CD4-positive, CD25-positive, alpha-beta regulatory T cell (primary cell): Measurements from ENCODE around the gene MAPKAPK2. TPM values are rescaled to one million over a fixed set of nuclear protein-coding genes. Genes with fewer than 3 reads are reported as not detected.

ENCODE experiments used
- ATAC-seq, 2 donors: fragments of 150-1000 bp; cut with Tn5 transposase; one replicate each; pipeline ENCODE4 v1.10.0; 2021; ENCODE audit warnings: low read depth in 2 of 2, moderate number of reproducible peaks in 2 of 2, moderate library complexity in 1 of 2
- DNase-seq, 3 donors: peaks; one replicate each; pipeline versions ENCODE4 v3.0.0 to v3.0.0-alpha.2; 2012 to 2022; ENCODE audit warnings: mixed read lengths in 1 of 3
- H3K27ac ChIP-seq: one replicate; pipeline ENCODE4 v1.7.0; 2013; ENCODE audit warnings: mild to moderate bottlenecking, low read length; ENCODE audit not compliant: insufficient read depth, poor library complexity, severe bottlenecking
- H3K27me3 ChIP-seq: one replicate; pipeline ENCODE4 v1.7.0; 2013; ENCODE audit warnings: low read length; ENCODE audit not compliant: control insufficient read depth, insufficient read depth
- H3K36me3 ChIP-seq: one replicate; pipeline ENCODE4 v1.7.0; 2013; ENCODE audit warnings: mild to moderate bottlenecking, low read length, moderate library complexity; ENCODE audit not compliant: control insufficient read depth, insufficient read depth
- H3K4me1 ChIP-seq: 2 replicates; pipeline ENCODE4 v1.7.0; 2013; ENCODE audit warnings: mild to moderate bottlenecking, low read length; ENCODE audit not compliant: insufficient read depth, control insufficient read depth, poor library complexity, severe bottlenecking
- H3K4me3 ChIP-seq: one replicate; pipeline ENCODE4 v1.7.0; 2013; ENCODE audit warnings: low read depth, mild to moderate bottlenecking, low read length, moderate library complexity
- H3K9me3 ChIP-seq, 2 experiments: 1 replicate in 1 of 2; 2 replicates in 1 of 2; pipeline ENCODE4 v1.7.0; 2013; ENCODE audit warnings: low read length in 2 of 2, mild to moderate bottlenecking in 1 of 2, moderate library complexity in 1 of 2; ENCODE audit not compliant: control insufficient read depth in 2 of 2
- H3K27ac Mint-ChIP-seq, 3 donors: one replicate each; pipeline ENCODE4 v1.8.0; 2020 to 2022; ENCODE audit warnings: mild to moderate bottlenecking in 3 of 3, mixed read lengths in 3 of 3, moderate library complexity in 2 of 3
- H3K27me3 Mint-ChIP-seq: one replicate; pipeline ENCODE4 v1.8.0; 2022; ENCODE audit warnings: mild to moderate bottlenecking, mixed read lengths
- H3K36me3 Mint-ChIP-seq: one replicate; pipeline ENCODE4 v1.8.0; 2020; ENCODE audit warnings: mixed read lengths
- H3K4me1 Mint-ChIP-seq, 4 donors: one replicate each; pipeline ENCODE4 v1.8.0; 2020 to 2022; ENCODE audit warnings: mixed read lengths in 4 of 4, mild to moderate bottlenecking in 1 of 4
- H3K4me3 Mint-ChIP-seq, 4 donors: one replicate each; pipeline ENCODE4 v1.8.0; 2020 to 2022; ENCODE audit warnings: mild to moderate bottlenecking in 4 of 4, mixed read lengths in 4 of 4, moderate library complexity in 3 of 4
- H3K9me3 Mint-ChIP-seq, 7 donors: one replicate each; pipeline ENCODE4 v1.8.0; 2020 to 2022; ENCODE audit warnings: mixed read lengths in 7 of 7, mild to moderate bottlenecking in 3 of 7, moderate library complexity in 2 of 7
- polyA plus RNA-seq, 4 donors: library from polyadenylated mRNA; unstranded; fragments of 300-500 nt; fragmentation: Illumina TruSeq; gene quantifications; one replicate each; pipeline ENCODE4 v1.2.3, GENCODE V29; 2021
- total RNA-seq: library from RNA; stranded (reverse); gene quantifications from one replicate; pipeline ENCODE4 v1.2.3, GENCODE V29; 2022

The MAPKAPK2 gene
- total and polyA plus RNA-seq, 5 donors from 2014 or later, result 2.4 to 167 (median 3.2) TPM

DNA sequence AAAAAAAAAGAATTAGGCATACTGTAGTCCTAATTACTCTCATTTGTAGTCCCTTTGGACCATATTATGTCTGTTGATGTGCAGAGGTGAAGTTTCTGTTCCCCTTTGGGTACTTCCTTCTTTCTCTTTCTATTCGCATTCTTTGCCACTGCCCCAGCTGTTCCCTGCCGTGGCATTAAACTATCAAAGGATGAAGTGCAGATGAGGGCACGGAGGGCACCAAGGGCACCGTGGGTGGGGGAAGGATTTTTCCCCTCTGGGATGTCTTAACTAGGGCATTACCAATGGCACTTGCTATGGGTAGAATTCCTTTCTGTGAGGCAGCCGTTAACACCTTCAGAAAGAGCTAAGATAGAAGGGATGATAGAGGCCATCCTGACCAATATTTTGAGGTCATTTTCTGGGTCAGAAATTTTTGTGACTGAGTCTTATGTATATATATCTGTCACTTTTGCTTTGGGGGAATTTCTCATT, 4.9 kb upstream of the MAPKAPK2 start:
- no peaks in the 10 kb centered on the region for H3K36me3 Mint-ChIP-seq
- peak overlapping the region in 2 of 4 donors; percentile 8 to 70 for H3K4me3 Mint-ChIP-seq
- no peaks in the 10 kb centered on the region for H3K27me3 ChIP-seq
- H3K9me3 Mint-ChIP-seq, result no peaks in the 10 kb centered on the region
- no peak overlapping the region for H3K27ac ChIP-seq
- H3K27me3 Mint-ChIP-seq, result peaks cover 5% of the 10 kb centered on the region
- H3K9me3 ChIP-seq, result no peaks in the 10 kb centered on the region
- no peak overlapping the region for H3K4me3 ChIP-seq
- peak in 1 of 3 donors; percentile 42 for DNase-seq
- no peak overlapping the region for H3K27ac Mint-ChIP-seq
- H3K36me3 ChIP-seq, result no peaks in the 10 kb centered on the region
- peak; percentile 43 to 60 for ATAC-seq
- H3K4me1 Mint-ChIP-seq, result peaks cover 0 to 20% (median 12%) of the 10 kb centered on the region in 4 donors
- peaks cover 13% of the 10 kb centered on the region for H3K4me1 ChIP-seq

DNA sequence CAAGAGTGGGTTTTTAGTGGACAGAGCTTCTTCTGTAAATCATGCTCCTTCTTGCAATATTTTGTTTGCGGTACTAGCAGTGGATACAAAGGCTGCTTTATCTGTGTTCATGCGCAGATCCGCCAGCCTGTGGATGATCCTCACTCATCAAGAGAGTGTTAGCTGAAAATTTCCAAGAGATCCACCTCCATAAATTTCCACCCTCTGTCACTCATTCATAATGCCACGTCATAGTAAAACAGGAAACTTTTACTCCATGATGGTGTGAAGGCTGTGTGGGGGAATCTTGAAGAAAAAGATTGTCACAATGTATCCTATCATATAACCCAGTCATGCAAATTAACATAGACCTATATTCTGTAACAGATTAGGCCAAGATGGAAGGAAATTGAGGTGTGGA, 4.4 kb upstream of the MAPKAPK2 start:
- Histone ChIP-seq H3K36me3 (no peaks in the 10 kb centered on the region), H3K27ac (no peak overlapping the region), H3K4me1 (peaks cover 13% of the 10 kb centered on the region), H3K9me3 (no peaks in the 10 kb centered on the region), H3K4me3 (no peak overlapping the region), H3K27me3 (no peaks in the 10 kb centered on the region)
- DNase-seq (no peak), ATAC-seq (no peak)
- H3K4me1 Mint-ChIP-seq, result peaks cover 0 to 20% (median 12%) of the 10 kb centered on the region in 4 donors
- no peaks in the 10 kb centered on the region for H3K9me3 Mint-ChIP-seq
- H3K4me3 Mint-ChIP-seq, result peak overlapping the region in 1 of 4 donors; percentile 8
- H3K36me3 Mint-ChIP-seq, result no peaks in the 10 kb centered on the region
- no peak overlapping the region for H3K27ac Mint-ChIP-seq
- H3K27me3 Mint-ChIP-seq, result peaks cover 5% of the 10 kb centered on the region

DNA sequence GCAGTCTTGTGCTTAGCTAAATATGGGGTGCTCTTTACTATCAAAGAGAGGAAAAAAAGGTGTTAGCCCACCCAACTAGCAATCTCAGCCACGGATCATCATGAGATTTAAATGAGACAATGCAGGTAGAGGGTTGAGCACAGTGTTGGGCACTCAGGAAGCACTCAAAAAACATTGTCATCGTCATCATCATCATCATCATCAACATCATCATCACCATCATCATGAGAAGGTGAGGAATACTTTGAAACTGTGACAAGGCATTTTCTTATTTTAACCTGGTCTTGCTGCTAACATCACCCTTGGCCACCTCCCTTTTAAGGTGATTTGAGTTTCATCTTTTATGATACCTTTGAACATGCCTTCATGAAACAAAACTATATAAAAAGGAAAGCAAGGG, 3.3 kb upstream of the MAPKAPK2 start:
- no peaks in the 10 kb centered on the region for H3K9me3 Mint-ChIP-seq
- H3K27ac ChIP-seq, result no peak overlapping the region
- no peak overlapping the region for H3K27ac Mint-ChIP-seq
- H3K9me3 ChIP-seq, result no peaks in the 10 kb centered on the region
- H3K4me1 Mint-ChIP-seq, result peaks cover under 1 to 22% (median 14%) of the 10 kb centered on the region in 4 donors
- H3K36me3 Mint-ChIP-seq, result no peaks in the 10 kb centered on the region
- ATAC-seq (no peak), DNase-seq (no peak)
- H3K36me3 ChIP-seq, result no peaks in the 10 kb centered on the region
- no peak overlapping the region for H3K4me3 ChIP-seq
- peaks cover 19% of the 10 kb centered on the region for H3K4me1 ChIP-seq
- H3K27me3 ChIP-seq, result no peaks in the 10 kb centered on the region
- H3K27me3 Mint-ChIP-seq, result peaks cover 5% of the 10 kb centered on the region
- peak overlapping the region in 1 of 4 donors; percentile 3 for H3K4me3 Mint-ChIP-seq

GRCh38 chr1:206682111-206682510, 2.6 kb upstream of the MAPKAPK2 start:
- H3K27me3 Mint-ChIP-seq, result peaks cover 5% of the 10 kb centered on the region
- Histone ChIP-seq H3K27me3 (no peaks in the 10 kb centered on the region), H3K4me1 (peaks cover 27% of the 10 kb centered on the region), H3K9me3 (no peaks in the 10 kb centered on the region), H3K36me3 (no peaks in the 10 kb centered on the region), H3K27ac (no peak overlapping the region), H3K4me3 (no peak overlapping the region)
- no peak overlapping the region for H3K27ac Mint-ChIP-seq
- ATAC-seq, result no peak
- DNase-seq, result no peak
- no peaks in the 10 kb centered on the region for H3K9me3 Mint-ChIP-seq
- H3K4me3 Mint-ChIP-seq, result peak overlapping the region in 2 of 4 donors; percentile 4 to 62
- peaks cover 8 to 29% (median 21%) of the 10 kb centered on the region in 4 donors for H3K4me1 Mint-ChIP-seq
- no peaks in the 10 kb centered on the region for H3K36me3 Mint-ChIP-seq

DNA sequence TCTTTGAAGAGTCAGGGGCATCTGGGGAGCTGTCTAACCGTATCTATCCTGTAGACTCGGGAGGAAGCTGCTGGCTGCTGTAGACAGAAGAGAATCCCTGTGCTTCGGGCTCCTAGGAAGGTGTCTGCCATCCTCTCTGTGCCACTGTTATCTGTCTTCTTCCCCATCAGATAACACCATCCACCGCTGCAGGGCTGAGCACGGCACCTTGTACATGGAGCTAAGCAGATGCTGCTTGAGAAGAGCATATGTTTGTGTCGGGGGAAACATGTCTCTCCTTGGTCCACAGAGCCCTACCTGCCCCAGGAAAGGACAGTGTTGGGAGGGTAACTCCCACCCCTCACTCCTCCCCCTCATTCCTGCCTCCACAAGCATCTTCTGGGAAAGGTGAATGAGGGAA, 1.4 kb upstream of the MAPKAPK2 start:
- no peaks in the 10 kb centered on the region for H3K27me3 ChIP-seq
- peaks cover 12 to 40% (median 32%) of the 10 kb centered on the region in 4 donors for H3K4me1 Mint-ChIP-seq
- no peak overlapping the region for H3K27ac ChIP-seq
- H3K4me3 Mint-ChIP-seq, result peak overlapping the region; percentile 44 to 90 (median 70)
- H3K27me3 Mint-ChIP-seq, result peaks cover 5% of the 10 kb centered on the region
- H3K36me3 Mint-ChIP-seq, result no peaks in the 10 kb centered on the region
- no peak overlapping the region for H3K27ac Mint-ChIP-seq
- H3K9me3 Mint-ChIP-seq, result no peaks in the 10 kb centered on the region
- peaks cover 29% of the 10 kb centered on the region for H3K4me1 ChIP-seq
- H3K36me3 ChIP-seq, result no peaks in the 10 kb centered on the region
- no peak overlapping the region for H3K4me3 ChIP-seq
- DNase-seq (no peak), ATAC-seq (no peak)
- H3K9me3 ChIP-seq, result no peaks in the 10 kb centered on the region

- Histone ChIP-seq H3K4me3 (peak overlapping the region; percentile 83), H3K27ac (no peak overlapping the region), H3K27me3 (no peaks in the 10 kb centered on the region), H3K36me3 (no peaks in the 10 kb centered on the region), H3K9me3 (no peaks in the 10 kb centered on the region), H3K4me1 (peaks cover 26% of the 10 kb centered on the region)
- H3K27me3 Mint-ChIP-seq, result peaks cover 5% of the 10 kb centered on the region
- peak overlapping the region; percentile 62 to 90 (median 86) for H3K4me3 Mint-ChIP-seq
- peaks cover 12 to 39% (median 33%) of the 10 kb centered on the region in 4 donors for H3K4me1 Mint-ChIP-seq
- DNase-seq (no peak), ATAC-seq (no peak)
- no peaks in the 10 kb centered on the region for H3K36me3 Mint-ChIP-seq
- H3K27ac Mint-ChIP-seq, result peak overlapping the region in 2 of 3 donors; percentile 67 to 89
- no peaks in the 10 kb centered on the region for H3K9me3 Mint-ChIP-seq
Measured at GRCh38 chr1:206684003-206684402, 702 bp upstream of the MAPKAPK2 start.

DNA sequence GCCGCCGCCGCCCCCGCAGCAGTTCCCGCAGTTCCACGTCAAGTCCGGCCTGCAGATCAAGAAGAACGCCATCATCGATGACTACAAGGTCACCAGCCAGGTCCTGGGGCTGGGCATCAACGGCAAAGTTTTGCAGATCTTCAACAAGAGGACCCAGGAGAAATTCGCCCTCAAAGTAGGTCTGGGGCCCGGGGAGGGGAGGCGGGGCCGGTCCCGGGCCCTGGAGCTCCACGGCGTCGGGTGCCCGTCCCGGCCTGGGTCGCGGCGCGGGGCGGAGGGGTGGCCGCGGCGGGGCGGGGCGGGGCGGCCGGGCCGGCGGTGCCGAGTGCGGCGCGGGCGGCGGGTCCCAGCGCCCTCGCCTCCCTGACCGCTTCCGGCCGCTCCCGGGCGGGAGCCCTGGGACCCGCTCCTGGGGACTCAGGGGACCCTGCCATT, 646 bp downstream of the MAPKAPK2 start:
- DNase-seq (peak; percentile 31 to 40 (median 39)), ATAC-seq (peak; percentile 11 to 35)
- Mint-ChIP-seq H3K9me3 (no peaks in the 10 kb centered on the region), H3K4me3 (peak overlapping the region; percentile 93 to 100 (median 98)), H3K36me3 (no peaks in the 10 kb centered on the region), H3K27me3 (peaks cover 5% of the 10 kb centered on the region), H3K4me1 (peaks cover 17 to 46% (median 35%) of the 10 kb centered on the region in 4 donors), H3K27ac (peak overlapping the region; percentile 91 to 99 (median 96))
- H3K9me3 ChIP-seq, result no peaks in the 10 kb centered on the region
- peak overlapping the region; percentile 83 for H3K27ac ChIP-seq
- H3K4me1 ChIP-seq, result peaks cover 31% of the 10 kb centered on the region
- H3K36me3 ChIP-seq, result peaks cover 2% of the 10 kb centered on the region
- H3K4me3 ChIP-seq, result peak overlapping the region; percentile 92
- H3K27me3 ChIP-seq, result no peaks in the 10 kb centered on the region
